Fibroblast of pulmonary artery (primary cell): ENCODE measurements around the gene GPR35.
A peak's percentile ranks its signal among the peaks of the same experiment; 100 is the strongest.

ENCODE experiments used
- DNase-seq: peaks from one replicate; pipeline ENCODE4 v3.0.0-alpha.2; 2010; ENCODE audit warnings: low read depth
- H3K4me3 ChIP-seq: replicated peaks from 2 replicates; pipeline ENCODE4 v1.5.1; 2011; ENCODE audit warnings: low read depth, mild to moderate bottlenecking, control low read depth, low read length, moderate library complexity
- TF ChIP-seq, protein P1 (sequence below): IDR thresholded peaks from 2 replicates; pipeline ENCODE4 v1.5.1; 2011; ENCODE audit warnings: mild to moderate bottlenecking, control low read depth, low read length, inconsistent platforms; ENCODE audit errors: missing control alignments

The GPR35 gene

GRCh38 chr2:240579071-240579762, 46.1 kb upstream of the GPR35 start:
- no peak for DNase-seq

GRCh38 chr2:240579771-240580614, 45.3 kb upstream of the GPR35 start:
- DNase-seq = peak; percentile 94
- TF ChIP-seq, protein P1, sequence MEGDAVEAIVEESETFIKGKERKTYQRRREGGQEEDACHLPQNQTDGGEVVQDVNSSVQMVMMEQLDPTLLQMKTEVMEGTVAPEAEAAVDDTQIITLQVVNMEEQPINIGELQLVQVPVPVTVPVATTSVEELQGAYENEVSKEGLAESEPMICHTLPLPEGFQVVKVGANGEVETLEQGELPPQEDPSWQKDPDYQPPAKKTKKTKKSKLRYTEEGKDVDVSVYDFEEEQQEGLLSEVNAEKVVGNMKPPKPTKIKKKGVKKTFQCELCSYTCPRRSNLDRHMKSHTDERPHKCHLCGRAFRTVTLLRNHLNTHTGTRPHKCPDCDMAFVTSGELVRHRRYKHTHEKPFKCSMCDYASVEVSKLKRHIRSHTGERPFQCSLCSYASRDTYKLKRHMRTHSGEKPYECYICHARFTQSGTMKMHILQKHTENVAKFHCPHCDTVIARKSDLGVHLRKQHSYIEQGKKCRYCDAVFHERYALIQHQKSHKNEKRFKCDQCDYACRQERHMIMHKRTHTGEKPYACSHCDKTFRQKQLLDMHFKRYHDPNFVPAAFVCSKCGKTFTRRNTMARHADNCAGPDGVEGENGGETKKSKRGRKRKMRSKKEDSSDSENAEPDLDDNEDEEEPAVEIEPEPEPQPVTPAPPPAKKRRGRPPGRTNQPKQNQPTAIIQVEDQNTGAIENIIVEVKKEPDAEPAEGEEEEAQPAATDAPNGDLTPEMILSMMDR = no peak
- no peak overlapping the region for H3K4me3 ChIP-seq

More at GRCh38 chr2:240579071-240579762, 46.1 kb upstream of the GPR35 start:
- H3K4me3 ChIP-seq = no peak overlapping the region
- TF ChIP-seq, protein P1 = no peak

GRCh38 chr2:240581811-240582210, 43.5 kb upstream of the GPR35 start:
- TF ChIP-seq, protein P1 = no peak
- DNase-seq = no peak
- H3K4me3 ChIP-seq = no peak overlapping the region

DNA sequence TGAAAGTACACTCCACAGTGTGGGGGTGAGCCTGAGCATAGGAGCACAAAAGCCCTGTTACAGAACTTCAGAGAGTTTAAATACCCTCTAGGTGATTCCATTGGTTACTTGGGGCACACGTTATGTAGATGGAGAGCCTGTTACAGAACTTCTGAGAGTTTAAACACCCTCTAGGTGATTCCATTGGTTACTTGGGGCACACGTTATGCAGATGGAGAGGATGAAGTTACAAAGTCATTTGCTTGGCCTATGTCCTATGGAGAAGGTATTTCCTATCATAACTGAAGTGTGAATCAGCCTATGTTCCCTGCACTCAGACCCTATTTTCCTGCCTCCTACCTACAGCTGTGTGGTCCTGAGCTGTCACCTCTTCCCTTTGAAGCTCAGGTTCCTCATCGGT, 42.5 kb upstream of the GPR35 start:
- DNase-seq = no peak
- no peak overlapping the region for H3K4me3 ChIP-seq

DNA sequence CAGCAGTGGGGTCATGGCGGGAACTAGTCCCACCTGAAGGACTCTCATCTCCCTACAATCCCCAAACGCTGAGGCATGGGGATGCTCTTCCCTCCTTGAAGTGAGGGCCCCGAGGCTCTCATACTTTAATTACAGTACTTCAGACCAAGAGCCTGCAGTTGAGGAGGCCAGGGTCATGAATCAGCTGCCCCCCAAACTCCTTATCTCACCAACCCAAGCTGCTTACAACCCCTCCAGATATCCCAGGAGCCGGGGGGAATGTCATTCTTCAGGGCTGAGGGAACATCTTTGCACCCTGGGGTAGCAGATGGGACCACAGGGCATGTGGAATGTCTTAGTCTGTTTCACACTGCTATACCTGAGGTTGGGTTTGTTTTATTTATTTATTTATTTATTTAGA, 41.5 kb upstream of the GPR35 start:
- TF ChIP-seq, protein P1 = no peak
- no peak overlapping the region for H3K4me3 ChIP-seq
- DNase-seq = no peak

More for the DNA sequence above, 42.5 kb upstream of the GPR35 start:
- TF ChIP-seq, protein P1 = no peak

DNA sequence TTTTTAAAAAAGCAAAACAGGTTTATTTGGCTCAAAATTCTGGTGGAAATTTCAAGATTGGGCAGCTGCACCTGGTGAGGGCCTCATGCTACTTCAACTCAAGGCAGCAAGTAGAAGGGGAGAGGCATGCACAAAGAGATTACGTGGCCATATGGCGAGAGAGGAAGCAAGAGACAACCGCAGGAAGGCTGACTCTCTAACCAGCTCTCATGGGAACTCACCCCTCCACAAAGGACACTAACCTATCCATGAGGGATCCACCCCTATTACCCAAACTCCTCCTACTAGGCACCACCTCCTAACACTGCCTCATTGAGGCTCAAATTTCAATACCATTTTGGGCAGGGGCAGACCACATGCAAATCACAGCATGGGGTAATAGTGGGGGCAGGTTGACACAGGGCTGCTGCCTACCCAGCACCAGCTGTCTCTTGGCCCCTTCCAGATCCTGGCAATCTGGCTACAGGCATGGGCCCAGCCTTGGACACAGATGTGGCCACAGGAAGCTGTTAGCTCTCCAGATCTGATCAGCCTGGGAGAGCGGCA, 40.7 kb upstream of the GPR35 start:
- DNase-seq = peak; percentile 47
- no peak overlapping the region for H3K4me3 ChIP-seq
- TF ChIP-seq, protein P1 = no peak
